Fibroblast of the aortic adventitia (primary cell): ENCODE measurements around the gene SEZ6L2. TPM values are rescaled to one million over a fixed set of nuclear protein-coding genes. Genes with fewer than 3 reads are reported as not detected.
"Not testable (repeated sequence)": the region's sequence is repeated elsewhere in the genome, so short reads cannot be mapped to it uniquely, and the experiment has no call there.

ENCODE experiments used
- DNase-seq: peaks from one replicate; pipeline ENCODE4 v3.0.0-alpha.2; 2010; ENCODE audit warnings: low read depth
- H3K4me3 ChIP-seq: 2 replicates; pipeline ENCODE4 v1.5.1; 2011; ENCODE audit warnings: low read depth, mild to moderate bottlenecking, control low read depth, low read length, moderate library complexity
- total RNA-seq: library from RNA; depleted of rRNA; stranded (reverse); fragments of >200 nt; gene quantifications from 2 replicates; pipeline ENCODE4 v1.2.3, GENCODE V29; 2012; ENCODE audit warnings: low replicate concordance
- TF ChIP-seq, protein P1 (sequence below): IDR thresholded peaks from 2 replicates; pipeline ENCODE4 v1.5.1; 2011; ENCODE audit warnings: mild to moderate bottlenecking, low read length, control low read depth, inconsistent platforms; ENCODE audit not compliant: insufficient read depth

The SEZ6L2 gene
- total RNA-seq, 1 donor, result 1.4 TPM

DNA sequence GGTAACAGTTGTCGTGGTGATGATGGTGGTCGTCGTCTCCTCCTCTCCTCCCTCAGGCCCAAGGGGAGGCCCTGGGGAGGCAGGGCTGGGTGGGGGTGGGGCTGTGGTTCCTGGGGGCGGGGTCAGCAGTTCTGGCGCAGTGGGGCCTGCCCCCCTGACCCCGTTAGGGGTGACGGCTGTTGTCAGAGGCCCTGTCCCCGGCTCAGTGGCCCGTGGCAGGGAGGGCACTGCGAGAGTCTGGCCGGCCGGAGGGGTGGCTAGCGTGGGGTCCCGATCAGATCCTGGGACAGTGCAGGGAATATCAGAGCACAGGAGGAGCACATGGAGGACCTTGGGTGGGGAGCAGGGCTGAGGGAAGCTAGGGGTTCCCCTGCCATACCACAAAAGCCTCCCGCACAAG is 2.5 kb downstream of the SEZ6L2 start:
- H3K4me3 ChIP-seq, result no peak overlapping the region
- DNase-seq, result no peak
- TF ChIP-seq, protein P1, sequence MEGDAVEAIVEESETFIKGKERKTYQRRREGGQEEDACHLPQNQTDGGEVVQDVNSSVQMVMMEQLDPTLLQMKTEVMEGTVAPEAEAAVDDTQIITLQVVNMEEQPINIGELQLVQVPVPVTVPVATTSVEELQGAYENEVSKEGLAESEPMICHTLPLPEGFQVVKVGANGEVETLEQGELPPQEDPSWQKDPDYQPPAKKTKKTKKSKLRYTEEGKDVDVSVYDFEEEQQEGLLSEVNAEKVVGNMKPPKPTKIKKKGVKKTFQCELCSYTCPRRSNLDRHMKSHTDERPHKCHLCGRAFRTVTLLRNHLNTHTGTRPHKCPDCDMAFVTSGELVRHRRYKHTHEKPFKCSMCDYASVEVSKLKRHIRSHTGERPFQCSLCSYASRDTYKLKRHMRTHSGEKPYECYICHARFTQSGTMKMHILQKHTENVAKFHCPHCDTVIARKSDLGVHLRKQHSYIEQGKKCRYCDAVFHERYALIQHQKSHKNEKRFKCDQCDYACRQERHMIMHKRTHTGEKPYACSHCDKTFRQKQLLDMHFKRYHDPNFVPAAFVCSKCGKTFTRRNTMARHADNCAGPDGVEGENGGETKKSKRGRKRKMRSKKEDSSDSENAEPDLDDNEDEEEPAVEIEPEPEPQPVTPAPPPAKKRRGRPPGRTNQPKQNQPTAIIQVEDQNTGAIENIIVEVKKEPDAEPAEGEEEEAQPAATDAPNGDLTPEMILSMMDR, result no peak

DNA sequence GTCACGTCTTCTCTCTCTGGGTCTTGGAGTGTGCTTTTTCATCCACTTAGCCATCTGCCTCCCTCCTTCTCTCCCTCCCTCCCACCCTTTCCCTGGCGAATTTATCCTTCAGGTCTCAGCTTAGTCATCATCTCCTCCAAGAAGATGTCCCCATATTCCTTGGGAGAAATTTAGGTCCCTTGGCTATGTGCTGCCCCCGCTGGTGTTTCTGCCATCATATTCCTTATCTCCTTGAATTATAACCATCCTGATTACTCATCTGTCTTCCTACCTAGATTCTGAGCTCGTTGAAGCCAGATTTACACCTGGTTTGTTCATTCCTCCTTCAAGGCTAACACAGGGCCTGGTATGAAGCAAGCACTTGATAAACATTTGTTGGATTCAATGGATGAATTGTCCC is 5.0 kb downstream of the SEZ6L2 start:
- TF ChIP-seq, protein P1, result no peak
- no peak overlapping the region for H3K4me3 ChIP-seq
- DNase-seq, result no peak

DNA sequence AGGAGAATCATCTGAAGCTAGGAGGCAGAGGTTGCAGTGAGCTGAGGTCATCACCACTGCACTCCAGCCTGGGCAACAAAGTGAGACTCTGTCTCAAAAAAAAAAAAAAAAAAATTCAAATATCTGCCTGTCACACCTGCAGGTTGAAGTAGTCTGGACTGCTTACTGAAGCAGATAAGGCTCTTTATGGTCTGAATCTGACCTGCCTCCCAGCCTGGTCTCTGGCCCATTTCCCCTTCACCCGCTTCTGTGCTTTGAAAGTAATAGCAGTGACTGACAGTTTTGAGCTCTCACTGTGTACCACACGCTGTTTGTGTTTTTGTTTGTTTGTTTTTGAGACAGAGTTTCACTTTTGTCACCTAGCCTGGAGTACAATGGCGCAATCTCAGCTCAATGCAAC is 5.8 kb downstream of the SEZ6L2 start:
- no peak overlapping the region for H3K4me3 ChIP-seq
- DNase-seq, result no peak
- TF ChIP-seq, protein P1, result no peak

DNA sequence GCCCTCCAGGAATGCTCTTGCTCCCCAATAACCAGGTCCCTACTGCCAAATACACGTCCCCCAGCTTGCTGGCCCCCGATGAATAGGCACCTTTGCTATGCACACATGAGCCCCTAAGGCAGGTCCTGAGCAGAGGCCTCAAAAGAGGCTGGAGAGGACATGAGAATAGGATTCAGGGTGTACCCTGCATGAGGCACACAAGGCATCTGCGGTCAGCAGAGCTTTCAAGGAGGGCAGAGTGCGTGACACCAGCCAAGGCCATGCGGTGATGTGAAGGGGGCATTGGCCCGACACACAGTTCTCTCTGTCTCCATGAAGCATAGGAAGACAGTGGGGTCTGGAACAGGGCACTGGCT is 6.9 kb downstream of the SEZ6L2 start:
- DNase-seq, result no peak

DNA sequence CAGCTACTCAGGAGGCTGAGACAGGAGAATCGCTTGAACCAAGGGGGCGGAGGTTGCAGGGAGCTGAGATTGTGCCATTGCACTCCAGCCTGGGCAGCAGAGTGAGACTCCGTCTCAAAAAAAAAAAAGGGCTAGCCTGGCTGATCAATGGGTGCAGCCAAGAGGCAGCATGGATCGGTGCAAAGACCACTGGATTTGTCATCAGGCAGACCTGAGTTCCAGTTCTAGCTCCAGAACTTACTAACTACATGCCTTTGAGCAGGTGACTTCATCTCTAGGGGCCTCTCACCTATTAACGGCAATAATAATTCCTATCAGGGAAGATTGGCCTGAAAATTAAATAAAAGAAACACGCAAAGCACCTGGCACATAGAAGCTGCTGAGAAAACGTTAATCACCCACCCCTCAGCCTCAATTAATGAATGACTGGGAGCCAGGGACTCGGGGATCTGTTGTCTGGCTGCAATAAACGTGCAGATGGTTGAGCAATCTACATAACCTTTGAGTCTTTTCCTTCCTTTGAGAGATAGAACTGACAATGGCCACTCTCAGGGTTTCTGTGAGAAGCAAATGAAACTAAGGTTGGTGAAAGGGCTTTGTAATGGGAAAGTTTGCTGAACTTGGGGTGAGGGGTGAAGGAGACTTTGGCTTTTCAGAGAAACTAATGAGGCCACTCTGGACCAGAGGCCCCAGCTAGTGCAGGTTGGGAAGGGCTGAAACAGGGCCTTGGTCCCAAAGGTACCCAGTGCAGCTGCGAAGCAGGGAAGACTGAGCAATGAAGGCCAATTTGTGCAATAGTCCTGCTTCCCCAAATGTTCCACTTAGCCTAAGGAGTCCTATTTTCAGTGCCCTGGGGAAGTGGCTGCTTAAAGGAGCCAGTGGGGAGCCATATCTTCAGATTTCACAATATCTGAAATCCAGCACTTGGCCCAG is 7.6 kb downstream of the SEZ6L2 start:
- H3K4me3 ChIP-seq, result no peak overlapping the region
- TF ChIP-seq, protein P1, result no peak
- no peak for DNase-seq

More for the DNA sequence above, 6.9 kb downstream of the SEZ6L2 start:
- TF ChIP-seq, protein P1, result no peak
- no peak overlapping the region for H3K4me3 ChIP-seq

DNA sequence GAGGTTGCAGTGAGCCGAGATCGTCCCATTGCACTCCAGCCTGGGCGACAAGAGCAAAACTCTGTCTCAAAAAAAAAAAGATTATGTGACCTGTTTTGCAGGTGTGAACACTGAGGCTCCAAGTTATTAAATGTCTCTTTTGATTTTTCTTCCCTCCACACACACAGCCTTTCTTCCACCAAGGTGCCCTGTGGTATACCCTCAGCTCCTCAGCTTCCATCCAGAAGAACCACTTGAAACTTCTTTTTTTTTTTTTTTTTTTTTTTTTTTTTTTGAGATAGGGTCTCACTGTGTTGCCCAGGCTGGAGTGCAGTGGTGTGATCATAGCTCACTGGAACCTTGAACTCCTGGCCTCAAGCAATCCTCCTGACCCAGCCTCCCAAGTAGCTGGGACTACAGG is 10.0 kb downstream of the SEZ6L2 start:
- not testable (repeated sequence) for H3K4me3 ChIP-seq, DNase-seq

DNA sequence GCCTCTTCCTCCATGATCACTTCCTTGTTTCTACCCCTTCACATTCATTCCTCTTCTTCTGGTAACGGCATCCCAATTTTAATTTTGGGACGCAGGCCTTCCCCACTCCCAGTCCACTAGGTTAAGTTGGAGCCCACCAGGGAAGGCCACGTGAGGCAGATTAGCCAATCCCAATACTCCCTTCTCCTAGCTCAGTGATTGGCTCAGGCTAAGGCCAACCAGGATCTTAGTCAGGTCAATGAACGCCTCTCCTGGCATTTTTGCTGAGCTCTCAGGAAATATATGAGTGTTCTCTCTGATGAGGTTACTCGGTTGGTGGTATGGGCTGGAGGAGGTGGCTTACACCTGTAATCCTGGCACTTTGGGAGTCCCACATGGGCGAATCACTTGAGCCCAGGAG is 15.4 kb downstream of the SEZ6L2 start:
- H3K4me3 ChIP-seq, result no peak overlapping the region
- DNase-seq, result no peak
- TF ChIP-seq, protein P1, result no peak
